Keratinocyte (primary cell): ENCODE results near the gene CASR. TPM values are rescaled to one million over a fixed set of nuclear protein-coding genes. Genes with fewer than 3 reads are reported as not detected.

ENCODE experiments used
- DNase-seq: peaks from one replicate; pipeline ENCODE4 v3.0.0-alpha.2; 2011; ENCODE audit warnings: low read depth, missing footprints, low spot score
- FAIRE-seq: peaks from 2 replicates; lab custom pipeline; 2011; peaks lifted over from hg19 to GRCh38; lab: Jason Lieb, UNC
- H2AFZ ChIP-seq: 2 replicates; pipeline ENCODE4 v1.6.0; 2012; ENCODE audit warnings: low read length, control low read depth, inconsistent platforms; ENCODE audit not compliant: control insufficient read depth
- H3K27ac ChIP-seq: 2 replicates; pipeline ENCODE4 v1.5.1; 2011; ENCODE audit warnings: low read length; ENCODE audit not compliant: control insufficient read depth, insufficient read depth
- H3K27me3 ChIP-seq: 3 replicates; pipeline ENCODE4 v1.6.0; 2011; ENCODE audit warnings: low read length; ENCODE audit not compliant: control insufficient read depth, insufficient read depth; ENCODE audit errors: extremely low read depth
- H3K36me3 ChIP-seq, 2 experiments: 2 replicates in 1 of 2; 3 replicates in 1 of 2; pipeline ENCODE4 v1.5.1; 2011; ENCODE audit warnings: low read length in 2 of 2, mild to moderate bottlenecking in 1 of 2; ENCODE audit not compliant: control insufficient read depth in 2 of 2, insufficient read depth in 2 of 2; ENCODE audit errors: extremely low read depth in 1 of 2
- H3K4me1 ChIP-seq: 3 replicates; pipeline ENCODE4 v1.5.1; 2011; ENCODE audit warnings: low read length; ENCODE audit not compliant: control insufficient read depth, insufficient read depth; ENCODE audit errors: extremely low read depth
- H3K4me2 ChIP-seq: 3 replicates; pipeline ENCODE4 v1.6.0; 2011; ENCODE audit warnings: low read depth, low read length; ENCODE audit not compliant: control insufficient read depth, insufficient read depth; ENCODE audit errors: extremely low read depth
- H3K4me3 ChIP-seq, 3 experiments: fragments of 200-600 bp in 1 of 3; sonication (generic) in 1 of 3; 2 replicates in 2 of 3; 3 replicates in 1 of 3; pipeline ENCODE4 v1.5.1; 2011 to 2016; ENCODE audit warnings: low read length in 3 of 3, mild to moderate bottlenecking in 3 of 3, control low read depth in 2 of 3, inconsistent platforms in 1 of 3, low read depth in 1 of 3, mixed read lengths in 1 of 3, mixed run types in 1 of 3, moderate library complexity in 1 of 3; ENCODE audit not compliant: control insufficient read depth in 2 of 3, insufficient read depth in 2 of 3; ENCODE audit errors: extremely low read depth in 1 of 3
- H3K79me2 ChIP-seq: 2 replicates; pipeline ENCODE4 v1.6.0; 2012; ENCODE audit warnings: low read length; ENCODE audit not compliant: control insufficient read depth, insufficient read depth
- H3K9ac ChIP-seq: 3 replicates; pipeline ENCODE4 v1.6.0; 2011; ENCODE audit warnings: low read length; ENCODE audit not compliant: control insufficient read depth, insufficient read depth; ENCODE audit errors: extremely low read depth
- H3K9me1 ChIP-seq: 3 replicates; pipeline ENCODE4 v1.6.0; 2011; ENCODE audit warnings: low read length; ENCODE audit not compliant: control insufficient read depth, insufficient read depth; ENCODE audit errors: extremely low read depth
- H3K9me3 ChIP-seq: 2 replicates; pipeline ENCODE4 v1.5.1; 2012; ENCODE audit warnings: low read depth, low read length; ENCODE audit not compliant: control insufficient read depth
- H4K20me1 ChIP-seq: 3 replicates; pipeline ENCODE4 v1.6.0; 2011; ENCODE audit warnings: low read length; ENCODE audit not compliant: control insufficient read depth, insufficient read depth; ENCODE audit errors: extremely low read depth
- EZH2 ChIP-seq: IDR thresholded peaks from one replicate; pipeline ENCODE4 v1.6.1; 2012; ENCODE audit warnings: inconsistent platforms, mild to moderate bottlenecking, low read length, moderate library complexity
- dilution Hi-C: fragments of 300-500 bp; cut with MboI; formaldehyde crosslinking; loops from one replicate; pipeline ENCODE4 v1.7.0; 2020; ENCODE audit warnings: low sequenced_read_pairs; ENCODE audit not compliant: extremely low pct_ligation_motif_present
- polyA plus RNA-seq, 5 experiments: library from polyadenylated mRNA; depleted of rRNA in 3 of 5; stranded (reverse) in 3 of 5; stranded (forward) in 1 of 5; unstranded in 1 of 5; fragments of >200 nt; gene quantifications; 1 replicate in 1 of 5; 2 replicates in 3 of 5; 3 replicates in 1 of 5; pipeline versions ENCODE4 v1.2.1 to v1.2.3, GENCODE V29; 2011 to 2012; ENCODE audit warnings: missing spikeins in 2 of 5, low read depth in 1 of 5, low replicate concordance in 1 of 5
- TF ChIP-seq, protein P1 (sequence below), 3 experiments: IDR thresholded peaks in 1 of 3; conservative IDR thresholded peaks in 1 of 3; optimal IDR thresholded peaks in 1 of 3; 2 replicates in 2 of 3; 3 replicates in 1 of 3; pipeline versions ENCODE3 to v1.5.1; 2011; ENCODE audit warnings: low read length in 3 of 3, mild to moderate bottlenecking in 3 of 3, moderate library complexity in 2 of 3, control low read depth in 1 of 3, inconsistent platforms in 1 of 3; ENCODE audit not compliant: insufficient read depth in 2 of 3; ENCODE audit errors: extremely low read depth in 1 of 3

Gene CASR
- polyA plus RNA-seq, 1 donor (not counting 4 experiments of a cell fraction or from before 2014, with no cell fraction given), result not detected

DNA sequence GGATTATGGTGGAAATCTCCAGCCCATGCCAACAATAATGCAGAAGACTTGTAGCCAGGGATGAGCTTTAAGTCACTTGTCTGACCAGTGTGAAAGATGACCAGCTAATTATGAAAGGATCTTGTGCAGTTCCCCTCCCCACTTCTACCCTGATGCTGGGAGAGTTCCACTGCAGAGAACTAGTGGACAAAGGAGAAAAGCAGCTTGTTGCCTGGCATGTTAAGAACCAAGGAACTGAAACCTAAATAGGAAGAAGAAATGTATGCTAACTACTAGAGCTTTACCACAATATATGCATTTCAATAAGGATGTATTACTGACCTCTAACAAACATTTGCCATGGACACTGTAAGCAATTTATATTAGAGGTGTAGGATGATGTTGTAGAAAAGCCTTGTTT is 89.4 kb downstream of the CASR start:
- Histone ChIP-seq H3K4me2 (no peak overlapping the region), H2AFZ (no peak overlapping the region), H3K4me1 (no peaks in the 10 kb centered on the region), H3K9ac (no peak overlapping the region), H3K9me1 (no peaks in the 10 kb centered on the region), H3K79me2 (no peaks in the 10 kb centered on the region), H4K20me1 (no peaks in the 10 kb centered on the region), H3K27me3 (no peaks in the 10 kb centered on the region), H3K9me3 (no peaks in the 10 kb centered on the region), H3K36me3 (no peaks in the 10 kb centered on the region), H3K4me3 (no peak overlapping the region), H3K27ac (no peak overlapping the region)
- TF ChIP-seq, protein P1, sequence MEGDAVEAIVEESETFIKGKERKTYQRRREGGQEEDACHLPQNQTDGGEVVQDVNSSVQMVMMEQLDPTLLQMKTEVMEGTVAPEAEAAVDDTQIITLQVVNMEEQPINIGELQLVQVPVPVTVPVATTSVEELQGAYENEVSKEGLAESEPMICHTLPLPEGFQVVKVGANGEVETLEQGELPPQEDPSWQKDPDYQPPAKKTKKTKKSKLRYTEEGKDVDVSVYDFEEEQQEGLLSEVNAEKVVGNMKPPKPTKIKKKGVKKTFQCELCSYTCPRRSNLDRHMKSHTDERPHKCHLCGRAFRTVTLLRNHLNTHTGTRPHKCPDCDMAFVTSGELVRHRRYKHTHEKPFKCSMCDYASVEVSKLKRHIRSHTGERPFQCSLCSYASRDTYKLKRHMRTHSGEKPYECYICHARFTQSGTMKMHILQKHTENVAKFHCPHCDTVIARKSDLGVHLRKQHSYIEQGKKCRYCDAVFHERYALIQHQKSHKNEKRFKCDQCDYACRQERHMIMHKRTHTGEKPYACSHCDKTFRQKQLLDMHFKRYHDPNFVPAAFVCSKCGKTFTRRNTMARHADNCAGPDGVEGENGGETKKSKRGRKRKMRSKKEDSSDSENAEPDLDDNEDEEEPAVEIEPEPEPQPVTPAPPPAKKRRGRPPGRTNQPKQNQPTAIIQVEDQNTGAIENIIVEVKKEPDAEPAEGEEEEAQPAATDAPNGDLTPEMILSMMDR (optimal IDR thresholded peaks at IDR 0.05 in 1 of 3, IDR thresholded peaks at IDR 0.05 in 1 of 3, conservative IDR thresholded peaks at IDR 0.05 in 1 of 3; ENCODE audit: extremely low read depth in 1 of 3, insufficient read depth in 2 of 3, low read length in 3 of 3), result no peak
- TF ChIP-seq EZH2, result no peak
- FAIRE-seq, result no peak
- no peak for DNase-seq
- dilution Hi-C loops, result no loop called here

DNA sequence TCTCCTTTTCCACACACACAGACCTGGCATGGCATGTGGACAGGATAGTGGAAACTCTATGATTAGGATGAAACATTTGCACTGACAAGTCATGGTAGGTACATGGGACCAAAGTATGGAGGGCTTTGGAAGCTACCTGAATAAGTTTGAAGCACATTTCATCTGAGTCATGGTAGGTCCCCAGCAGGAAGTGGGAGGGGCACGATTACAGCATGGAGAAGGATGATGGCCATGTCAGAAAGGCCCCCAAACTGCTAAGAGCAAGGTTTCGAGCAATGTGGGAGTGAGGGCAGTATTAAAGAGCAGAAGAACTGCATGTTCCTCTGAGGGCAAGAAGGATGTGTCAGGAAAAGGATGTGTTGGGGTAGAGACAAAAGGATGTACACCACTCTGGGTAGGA is 90.0 kb downstream of the CASR start:
- no peaks in the 10 kb centered on the region for H3K9me3 ChIP-seq
- H3K27me3 ChIP-seq, result no peaks in the 10 kb centered on the region
- no peak overlapping the region for H3K4me3 ChIP-seq
- no peak overlapping the region for H3K4me2 ChIP-seq
- no peaks in the 10 kb centered on the region for H3K4me1 ChIP-seq
- H3K27ac ChIP-seq, result no peak overlapping the region
- no peak for TF ChIP-seq EZH2
- TF ChIP-seq, protein P1 (optimal IDR thresholded peaks at IDR 0.05 in 1 of 3, IDR thresholded peaks at IDR 0.05 in 1 of 3, conservative IDR thresholded peaks at IDR 0.05 in 1 of 3; ENCODE audit: extremely low read depth in 1 of 3, insufficient read depth in 2 of 3, low read length in 3 of 3), result no peak
- no peaks in the 10 kb centered on the region for H3K9me1 ChIP-seq
- no peak for DNase-seq
- H4K20me1 ChIP-seq, result no peaks in the 10 kb centered on the region
- H2AFZ ChIP-seq, result no peak overlapping the region
- H3K79me2 ChIP-seq, result no peaks in the 10 kb centered on the region
- no peaks in the 10 kb centered on the region for H3K36me3 ChIP-seq
- no peak overlapping the region for H3K9ac ChIP-seq
- dilution Hi-C loops, result no loop called here
- no peak for FAIRE-seq
